GM12873 (cell line): Measurements from ENCODE around the gene SULT1B1.

Source experiments
- CTCF ChIP-seq: IDR thresholded peaks from 2 replicates; pipeline ENCODE4 v1.5.1; 2012; ENCODE audit warnings: low read depth, mild to moderate bottlenecking, moderate library complexity, low read length, control low read depth; ENCODE audit not compliant: insufficient read depth; ENCODE audit errors: missing control alignments

The SULT1B1 gene

DNA sequence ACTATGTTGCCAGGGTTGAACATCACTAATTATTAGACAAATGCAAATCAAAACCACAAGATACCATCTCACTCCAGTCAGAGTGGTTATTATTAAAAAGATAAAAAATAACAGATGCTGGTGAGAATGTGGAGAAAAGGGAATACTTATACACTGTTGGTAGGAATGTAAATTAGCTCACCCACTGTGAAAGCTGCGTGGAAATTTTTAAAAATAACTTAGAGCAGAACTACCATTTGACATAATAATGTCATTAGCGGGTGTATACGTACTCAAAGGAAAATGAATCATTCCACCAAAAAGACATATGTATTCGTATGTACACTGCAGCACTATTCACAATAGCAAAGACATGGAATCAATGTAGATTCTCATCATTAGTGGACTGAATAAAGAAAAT, 58.7 kb downstream of the SULT1B1 start:
- TF ChIP-seq CTCF: no peak

DNA sequence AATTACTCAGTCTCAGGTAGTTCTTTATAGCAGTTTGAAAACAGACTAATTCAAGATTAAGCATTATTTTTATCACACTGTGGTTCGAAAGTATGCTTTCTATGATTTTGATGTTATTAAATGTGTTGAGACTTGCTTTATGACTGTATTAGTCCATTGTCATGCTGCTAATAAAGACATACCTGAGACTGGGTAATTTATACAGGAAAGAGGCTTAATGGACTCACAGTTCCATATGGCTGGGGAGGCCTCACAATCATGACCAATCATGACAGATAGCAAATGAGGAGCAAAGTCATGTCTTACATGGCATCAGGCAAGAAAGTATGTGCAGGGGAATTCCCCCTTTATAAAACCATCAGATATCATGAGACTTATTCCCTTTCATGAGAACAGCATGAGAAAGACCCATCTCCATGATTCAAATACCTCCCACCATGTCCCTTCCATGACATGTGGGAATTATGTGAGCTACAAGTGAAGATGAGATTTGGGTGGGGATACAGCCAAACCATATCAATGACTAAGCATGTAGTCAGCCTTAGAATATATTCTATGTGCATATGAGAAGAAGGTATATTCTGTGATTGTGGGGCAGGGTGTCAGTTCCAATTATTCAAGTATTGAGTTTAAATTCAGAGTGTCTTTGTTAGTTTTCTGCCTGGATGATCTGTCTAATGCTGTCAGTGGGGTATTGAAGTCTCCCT, 62.7 kb downstream of the SULT1B1 start:
- TF ChIP-seq CTCF: no peak

GRCh38 chr4:69689599-69689998, 70.8 kb downstream of the SULT1B1 start:
- TF ChIP-seq CTCF: peak; percentile 42

DNA sequence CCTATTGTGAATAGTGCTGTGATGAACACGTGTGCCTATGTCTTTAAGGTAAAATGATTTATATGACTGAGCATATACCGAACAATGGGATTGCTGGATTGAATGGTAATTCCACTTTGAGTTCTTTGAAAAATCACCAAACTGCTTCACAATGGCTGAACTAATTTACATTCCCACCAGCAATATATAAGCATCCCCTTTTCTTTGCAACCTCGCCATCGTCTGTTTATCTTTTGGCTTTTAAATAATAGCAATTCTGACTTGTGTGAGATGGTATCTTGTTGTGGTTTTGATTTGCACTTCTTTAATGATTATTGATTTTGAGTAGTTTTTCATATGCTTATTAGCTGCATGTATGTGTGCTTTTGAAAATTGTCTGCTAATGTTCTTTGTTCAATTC, 75.6 kb downstream of the SULT1B1 start:
- no peak for TF ChIP-seq CTCF
